ENCODE results near the gene DOCK4. TPM values are rescaled to one million over a fixed set of nuclear protein-coding genes. Genes with fewer than 3 reads are reported as not detected.

DOCK4 gene
- total RNA-seq, 1 experiment from 2014 or later = 7.7 TPM

GRCh38 chr7:111734954-111735660 is 471.1 kb downstream of the DOCK4 start:
- no peak for DNase-seq (ENCODE audit: low read depth)

DNA sequence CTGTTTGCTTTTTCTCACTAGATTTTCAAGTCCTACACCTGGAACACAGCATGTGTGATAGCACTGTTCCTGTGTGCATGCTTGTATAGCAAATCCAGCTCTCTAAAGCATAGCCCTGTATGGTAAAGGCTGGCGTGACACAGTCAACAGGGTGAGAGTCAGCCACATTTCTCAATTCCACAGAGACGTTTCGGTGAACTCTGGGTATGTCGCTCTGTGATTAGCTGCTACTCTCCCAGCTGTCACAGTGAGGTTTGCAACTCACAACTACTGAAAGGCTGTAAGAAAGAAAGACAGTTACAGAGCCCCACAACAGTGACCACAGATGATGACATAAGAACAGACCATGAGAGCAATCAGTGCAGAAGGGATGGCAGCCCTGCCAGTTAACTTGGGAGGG is 473.3 kb downstream of the DOCK4 start:
- no peak for DNase-seq (ENCODE audit: low read depth)

GRCh38 chr7:111730476-111731300 is 475.5 kb downstream of the DOCK4 start:
- peak; percentile 48 for DNase-seq (ENCODE audit: low read depth)

DNA sequence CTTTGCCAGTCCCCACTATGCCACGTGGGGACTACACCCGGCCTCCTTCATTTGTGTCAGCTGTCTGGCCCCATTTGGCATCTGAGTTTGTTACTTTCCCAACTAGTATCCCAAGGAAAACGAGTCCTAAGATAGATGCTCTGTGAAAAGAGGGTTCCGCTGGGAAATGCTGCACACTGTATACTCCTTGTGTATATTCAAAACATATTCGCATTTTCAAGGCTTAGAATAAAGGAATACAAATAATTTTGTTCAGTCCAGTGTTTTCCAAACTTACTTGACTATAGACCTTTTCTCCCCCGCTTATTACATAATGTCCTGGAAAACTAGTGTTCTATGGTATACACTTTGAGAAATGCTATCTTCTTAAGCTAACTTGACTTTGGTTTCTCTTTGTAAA is 476.1 kb downstream of the DOCK4 start:
- DNase-seq (ENCODE audit: low read depth) = no peak

DNA sequence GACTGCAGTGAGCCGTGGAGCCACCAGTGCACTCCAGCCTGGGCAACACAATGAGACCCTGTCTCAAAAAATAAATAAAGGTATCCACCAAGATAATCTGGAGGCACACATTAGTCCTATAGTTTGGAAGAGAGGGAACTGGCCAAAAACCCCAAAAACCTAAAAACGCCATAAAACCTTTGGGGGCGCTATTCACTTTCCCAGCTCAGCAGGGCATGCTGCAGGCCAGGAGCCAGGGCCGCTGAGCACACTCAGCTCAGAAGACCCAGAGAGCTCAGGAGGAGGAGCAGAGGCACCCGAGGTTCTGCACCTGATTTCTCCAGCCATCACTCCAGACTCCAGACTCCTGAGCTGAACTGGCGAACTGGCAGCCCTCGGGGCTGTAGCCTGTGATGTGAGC is 476.7 kb downstream of the DOCK4 start:
- no peak for DNase-seq (ENCODE audit: low read depth)

DNA sequence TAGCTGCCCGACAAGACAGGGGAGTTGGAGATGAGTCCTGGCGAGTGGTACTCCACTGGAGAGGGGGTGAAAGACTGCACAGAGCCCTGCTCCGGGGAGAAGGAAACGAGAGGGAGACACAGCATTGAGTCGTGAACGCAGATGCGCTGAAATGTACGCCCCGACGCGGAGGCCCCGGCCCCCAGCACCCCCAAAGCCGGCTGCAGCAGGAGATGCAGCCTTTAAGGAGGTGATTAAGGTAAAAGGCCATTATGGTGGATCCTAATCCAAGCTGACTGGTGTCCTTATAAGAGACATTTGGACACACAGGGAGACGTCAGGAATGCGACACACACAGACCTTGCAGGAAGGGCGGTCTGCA is 477.6 kb downstream of the DOCK4 start:
- DNase-seq (ENCODE audit: low read depth) = no peak

DNA sequence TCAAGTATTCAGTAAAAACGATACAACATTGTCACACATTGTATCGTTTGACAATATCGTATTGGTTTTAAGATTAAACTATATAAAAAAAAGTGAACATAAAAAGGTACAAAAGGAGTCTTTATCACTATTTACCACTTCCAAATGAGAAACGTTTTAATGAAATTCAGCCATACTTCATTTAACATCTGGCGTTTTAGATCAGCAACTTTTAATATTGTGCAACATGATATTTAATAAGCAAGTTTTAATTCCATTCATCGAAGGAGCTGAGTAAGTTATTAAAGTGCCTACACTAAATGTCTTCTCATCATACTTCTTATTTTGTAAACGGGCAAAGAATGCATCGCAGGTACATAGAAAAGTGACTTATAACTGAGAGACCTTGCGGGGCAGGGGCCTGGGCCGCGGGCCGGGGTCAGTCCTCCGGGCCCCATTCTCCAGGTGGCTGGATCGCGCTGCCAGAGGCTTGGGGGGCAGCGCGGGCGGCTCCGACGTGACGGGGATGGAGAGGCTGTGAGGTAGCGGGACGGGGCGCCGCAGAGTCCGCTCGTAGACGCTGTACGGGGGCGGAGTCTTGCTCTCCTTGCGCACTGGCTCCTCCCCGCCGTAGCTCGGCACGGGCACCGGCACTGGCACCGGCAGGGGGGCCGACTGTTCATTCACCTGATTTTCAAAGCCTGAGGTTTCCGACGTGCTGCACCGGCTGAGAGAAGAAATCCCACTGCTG is 478.1 kb downstream of the DOCK4 start:
- DNase-seq (ENCODE audit: low read depth) = no peak

DNA sequence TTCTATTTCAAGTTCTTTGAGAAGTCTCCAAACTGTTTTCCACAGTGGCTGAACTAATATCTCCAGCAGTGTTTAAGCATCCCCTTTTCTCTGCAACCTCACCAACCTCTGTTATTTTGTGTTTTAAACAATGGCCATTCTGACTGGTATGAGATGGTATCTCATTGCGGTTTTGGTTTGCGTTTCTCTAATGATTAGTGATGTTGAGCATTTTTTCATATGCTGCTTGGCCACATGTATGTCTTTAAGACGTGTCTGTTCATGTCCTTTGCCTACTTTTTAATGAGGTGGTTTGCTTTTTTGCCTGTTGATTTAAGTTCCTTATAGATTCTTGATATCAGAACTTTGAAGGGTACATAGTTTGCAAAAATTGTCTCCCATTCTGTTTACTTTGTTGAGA is 487.3 kb downstream of the DOCK4 start:
- peak; percentile 47 for DNase-seq (ENCODE audit: low read depth)

GRCh38 chr7:111711426-111712065 is 494.7 kb downstream of the DOCK4 start:
- DNase-seq (ENCODE audit: low read depth) = no peak

DNA sequence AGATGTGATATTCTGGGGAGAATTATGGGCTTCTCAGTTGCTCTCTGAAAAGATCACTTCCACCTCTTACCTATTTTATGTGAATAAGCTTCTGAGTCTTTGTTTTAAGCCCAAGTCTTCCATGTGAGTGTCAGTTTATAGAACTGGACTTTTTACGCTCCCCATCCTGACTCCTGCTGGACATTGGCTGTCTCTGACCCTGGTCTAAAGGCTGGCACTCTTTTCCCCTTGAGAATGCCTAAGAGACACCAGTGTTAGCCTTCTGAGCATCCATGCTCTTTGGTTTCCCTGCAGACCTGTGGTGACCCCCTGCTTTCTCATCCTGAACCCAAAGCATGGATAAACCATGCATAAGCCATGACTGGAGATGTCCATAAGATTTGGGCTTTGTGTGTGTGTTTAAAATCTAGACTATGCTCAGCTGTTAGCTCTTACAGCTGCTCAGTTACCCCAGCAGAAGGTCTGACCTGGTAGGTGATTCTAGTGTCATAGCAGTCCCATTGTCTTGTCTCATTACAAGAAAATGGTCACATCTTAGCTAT is 495.3 kb downstream of the DOCK4 start:
- DNase-seq (ENCODE audit: low read depth) = no peak

DNA sequence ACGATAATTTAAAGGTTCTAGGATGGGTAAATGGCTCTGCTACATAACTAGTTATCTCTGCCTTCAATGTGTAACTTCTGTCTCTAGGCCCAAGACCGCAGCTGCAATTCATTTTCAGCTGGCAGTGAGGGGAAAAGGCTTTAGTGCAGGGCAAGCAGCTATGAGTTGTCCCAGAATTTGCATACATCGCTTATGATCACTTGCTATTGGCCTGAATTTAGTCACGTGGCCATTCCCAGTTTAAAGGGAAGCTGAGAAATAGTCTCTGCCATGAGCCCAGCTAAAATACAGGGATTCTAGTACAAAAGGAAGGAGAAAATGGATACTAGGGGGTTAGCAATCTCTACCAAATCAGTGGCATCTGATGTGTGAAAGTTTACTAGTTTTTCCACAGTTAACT is 498.1 kb downstream of the DOCK4 start:
- DNase-seq (ENCODE audit: low read depth) = peak; percentile 12

DNA sequence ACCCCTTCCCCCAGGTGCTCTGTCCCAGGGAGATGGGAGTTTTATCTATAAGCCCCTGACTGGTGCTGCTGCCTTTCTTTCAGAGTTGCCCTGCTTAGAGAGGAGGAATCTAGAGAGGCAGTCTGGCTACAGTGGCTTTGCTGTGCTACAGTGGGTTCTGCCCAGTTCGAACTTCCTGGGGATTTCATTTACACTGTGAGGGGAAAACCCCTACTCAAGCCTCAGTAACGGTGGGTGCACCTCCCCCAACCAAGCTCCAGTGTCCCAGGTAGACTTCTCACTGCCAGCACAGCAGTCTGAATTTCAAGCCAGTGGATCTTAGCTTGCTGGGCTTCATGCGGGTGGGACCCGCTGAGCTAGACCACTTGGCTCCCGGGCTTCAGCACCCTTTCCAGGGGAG is 500.4 kb downstream of the DOCK4 start:
- DNase-seq (ENCODE audit: low read depth) = no peak

DNA sequence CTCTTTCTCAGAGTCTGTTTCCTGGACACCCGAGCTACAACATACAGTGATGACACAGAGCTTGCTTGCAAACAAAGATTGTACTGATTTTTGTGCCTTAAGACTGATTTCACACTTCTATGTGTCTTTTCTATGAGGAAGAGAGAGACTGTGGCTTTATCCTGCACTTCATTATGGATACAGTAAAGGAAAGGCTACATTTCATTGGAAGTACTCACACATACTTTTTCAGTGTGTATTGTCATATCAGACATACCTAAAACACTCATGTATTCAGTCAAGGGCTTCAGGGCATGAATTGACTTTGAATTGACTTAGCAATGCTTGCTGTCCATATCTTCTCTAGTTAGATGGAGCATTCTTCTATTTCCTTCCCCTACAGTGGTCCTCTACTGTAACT is 508.4 kb downstream of the DOCK4 start:
- no peak for DNase-seq (ENCODE audit: low read depth)

- DNase-seq (ENCODE audit: low read depth) = peak; percentile 19
Measured at GRCh38 chr7:111694376-111694775, 511.8 kb downstream of the DOCK4 start.

DNA sequence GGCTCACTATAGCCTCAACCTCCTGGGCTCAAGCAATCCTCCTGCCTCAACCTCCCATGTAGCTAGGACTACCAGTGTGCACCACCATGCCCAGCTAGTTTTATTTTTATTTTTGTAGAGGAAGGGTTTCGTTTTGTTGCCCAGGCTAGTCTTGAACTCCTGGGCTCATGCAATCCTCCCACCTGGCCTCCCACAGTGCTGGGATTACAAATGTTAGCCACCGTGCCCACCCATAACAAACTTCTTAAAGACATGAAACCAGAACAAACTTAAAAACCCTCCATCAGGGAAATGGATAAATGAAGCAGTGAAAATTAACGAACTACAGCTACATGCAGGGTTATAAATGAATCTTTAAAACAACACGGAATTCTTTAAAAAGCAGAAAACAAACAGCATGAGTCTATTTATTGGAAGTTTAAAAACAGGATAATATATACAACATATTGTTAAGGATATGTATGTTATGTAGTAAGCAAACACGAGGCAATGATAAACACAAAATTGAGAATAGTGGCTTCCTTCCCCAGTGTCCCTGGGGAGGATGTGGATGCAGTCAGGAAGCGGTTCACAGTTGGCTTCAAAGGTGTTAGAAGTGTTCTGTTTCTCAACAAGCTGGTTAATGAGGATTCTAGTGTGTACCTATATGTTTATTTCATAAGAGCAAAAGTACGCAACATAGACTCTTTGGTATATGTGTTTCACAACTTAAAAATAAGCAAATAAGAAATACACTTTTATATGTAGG is 515.7 kb downstream of the DOCK4 start:
- no peak for DNase-seq (ENCODE audit: low read depth)

DNA sequence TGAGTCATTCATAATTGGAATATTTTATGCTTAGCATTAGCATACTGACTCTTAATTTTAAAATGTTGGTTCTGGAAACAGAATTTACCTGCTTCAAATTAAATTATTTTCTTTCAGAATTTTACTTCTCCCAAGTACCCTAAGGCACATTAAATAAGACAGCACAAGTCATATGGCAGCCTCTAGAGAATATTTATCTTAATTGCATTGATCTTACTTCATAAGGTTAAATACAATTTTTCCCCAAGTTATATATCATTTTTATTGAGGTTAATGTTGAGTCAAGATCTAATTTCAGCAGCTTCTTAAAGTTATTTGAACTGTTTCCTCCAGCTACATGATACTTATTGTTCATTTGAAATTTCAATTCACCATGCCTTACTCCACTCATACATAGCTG is 520.9 kb downstream of the DOCK4 start:
- no peak for DNase-seq (ENCODE audit: low read depth)

DNA sequence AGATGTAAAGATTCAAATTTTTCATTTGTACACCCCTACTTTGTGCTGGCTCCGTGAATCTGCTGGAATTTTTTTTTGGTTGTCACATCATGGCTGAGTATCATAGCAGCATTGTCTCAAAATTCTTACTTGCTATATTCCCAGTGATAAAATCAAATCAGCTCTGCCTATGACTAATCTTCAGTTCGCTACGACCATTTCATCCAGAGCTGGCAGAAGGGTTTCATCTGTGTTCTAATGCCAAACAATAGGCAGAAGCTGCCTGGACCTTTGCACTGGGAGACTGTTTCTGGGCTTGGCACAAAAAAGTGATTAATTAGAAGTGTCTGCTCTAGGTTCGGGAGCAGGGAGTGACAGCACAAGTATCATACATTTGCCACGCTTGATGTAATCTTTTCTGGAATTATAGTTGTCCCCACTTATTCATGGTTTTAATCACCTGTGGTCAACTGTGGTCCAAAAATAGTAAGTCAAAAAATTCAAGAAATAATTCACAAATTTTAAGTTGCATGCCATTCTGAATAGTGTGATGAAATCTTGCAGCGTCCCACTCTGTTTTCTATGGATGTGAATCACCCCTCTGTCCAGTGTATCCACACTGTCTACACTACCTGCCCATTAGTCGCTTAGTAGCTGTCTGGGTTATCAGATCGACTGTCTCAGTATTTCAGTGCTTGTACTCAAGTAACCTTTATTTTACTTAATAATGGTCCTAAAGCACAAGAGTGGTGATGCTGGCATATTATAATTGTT is 523.4 kb downstream of the DOCK4 start:
- DNase-seq (ENCODE audit: low read depth) = peak; percentile 60

- DNase-seq (ENCODE audit: low read depth) = no peak
Measured at GRCh38 chr7:111681242-111681641, 525.0 kb downstream of the DOCK4 start.

GRCh38 chr7:111678986-111679385 is 527.2 kb downstream of the DOCK4 start:
- no peak for DNase-seq (ENCODE audit: low read depth)

- DNase-seq (ENCODE audit: low read depth) = peak; percentile 40
Measured at GRCh38 chr7:111678281-111678680, 527.9 kb downstream of the DOCK4 start.
